Endothelial cell of umbilical vein (primary cell): ENCODE data around the gene TAS2R30.

Source experiments
- CTCF ChIP-seq, 2 donors: IDR thresholded peaks; 1 replicate in 1 of 2; 2 replicates in 1 of 2; pipeline ENCODE4 v1.5.1; 2011; ENCODE audit warnings: low read length in 2 of 2, mild to moderate bottlenecking in 2 of 2, moderate library complexity in 2 of 2, control low read depth in 1 of 2, inconsistent platforms in 1 of 2, low read depth in 1 of 2; ENCODE audit not compliant: insufficient read depth in 1 of 2; ENCODE audit errors: extremely low read depth in 1 of 2
- FOS ChIP-seq: IDR thresholded peaks from 2 replicates; pipeline ENCODE4 v1.6.1; 2011; ENCODE audit warnings: mild to moderate bottlenecking, low read length, moderate library complexity, borderline replicate concordance; ENCODE audit not compliant: insufficient read depth
- POLR2A ChIP-seq: IDR thresholded peaks from 2 replicates; pipeline ENCODE4 v1.6.1; 2012; ENCODE audit warnings: low read depth, mild to moderate bottlenecking, control low read depth, low read length
- POLR2AphosphoS5 ChIP-seq: IDR thresholded peaks from 2 replicates; pipeline ENCODE4 v1.6.1; 2012; ENCODE audit warnings: low read depth, mild to moderate bottlenecking, control low read depth, low read length, moderate library complexity; ENCODE audit not compliant: insufficient read depth

- TF ChIP-seq POLR2A = no peak
- no peak for TF ChIP-seq CTCF (IDR thresholded peaks at IDR 0.05; ENCODE audit: extremely low read depth in 1 of 2, insufficient read depth in 1 of 2, low read depth in 1 of 2, low read length in 2 of 2)
- no peak for TF ChIP-seq FOS
- TF ChIP-seq POLR2AphosphoS5 = no peak
These were observed 42.3 kb downstream of the TAS2R30 start, which contains the start of gene TAS2R43 for GRCh38 chr12:11092128-11092527.
